ENCODE measurements around the gene EXOSC3.

EXOSC3 gene

GRCh38 chr9:37800631-37801286 is 15.9 kb upstream of the EXOSC3 start, which contains the start of gene DCAF10 (continued):
- TF ChIP-seq ZBTB11 (tag by site-specific recombination; conservative IDR thresholded peaks at IDR 0.05; ENCODE audit: low read depth) (peak; percentile 100), ZNF792 (tag by site-specific recombination; IDR thresholded peaks at IDR 0.05) (no peak), GFI1B (tag by site-specific recombination; IDR thresholded peaks at IDR 0.05) (no peak), ZNF202 (tag by site-specific recombination; IDR thresholded peaks at IDR 0.05; ENCODE audit: borderline replicate concordance) (no peak), ZNF513 (tag by site-specific recombination; IDR thresholded peaks at IDR 0.05) (peak; percentile 28; the same call in 1 of the 2 replicates), TRIM28 (IDR thresholded peaks at IDR 0.05; ENCODE audit: borderline replicate concordance, low read length) (no peak), ZNF121 (tag by site-specific recombination; IDR thresholded peaks at IDR 0.05) (peak; percentile 68), ZNF274 (IDR thresholded peaks at IDR 0.05; ENCODE audit: low read length) (no peak), ZNF274 (tag by site-specific recombination; IDR thresholded peaks at IDR 0.05; ENCODE audit: borderline replicate concordance) (no peak), ZSCAN18 (tag by site-specific recombination; IDR thresholded peaks at IDR 0.05) (peak; percentile 94), ZNF521 (tag by site-specific recombination; IDR thresholded peaks at IDR 0.05) (no peak), ZNF155 (tag by site-specific recombination; IDR thresholded peaks at IDR 0.05) (no peak), ZBTB49 (tag by site-specific recombination; IDR thresholded peaks at IDR 0.05; ENCODE audit: low read depth) (no peak), KLF1 (tag by site-specific recombination; IDR thresholded peaks at IDR 0.05) (peak; percentile 85), ZNF157 (tag by site-specific recombination; IDR thresholded peaks at IDR 0.05) (no peak), BCL11A (tag by site-specific recombination; IDR thresholded peaks at IDR 0.05; ENCODE audit: low read depth) (peak; percentile 49; the same call in 1 of the 2 replicates), ZNF501 (tag by site-specific recombination; IDR thresholded peaks at IDR 0.05) (peak; percentile 100), TSHZ1 (tag by site-specific recombination; IDR thresholded peaks at IDR 0.05; ENCODE audit: borderline replicate concordance) (0 out of 2 replicates have a peak, but pooled peaks have one; percentile 57), MYNN (tag by site-specific recombination; IDR thresholded peaks at IDR 0.05; ENCODE audit: borderline replicate concordance) (no peak), ZNF37A (tag by site-specific recombination; IDR thresholded peaks at IDR 0.05) (peak; percentile 55), ZNF692 (tag by site-specific recombination; IDR thresholded peaks at IDR 0.05) (peak; percentile 88), SCRT2 (tag by site-specific recombination; IDR thresholded peaks at IDR 0.05) (peak; percentile 73), ZBTB6 (tag by site-specific recombination; IDR thresholded peaks at IDR 0.05) (peak; percentile 69), ZBTB7A (tag by site-specific recombination; IDR thresholded peaks at IDR 0.05; ENCODE audit: low read depth) (peak; percentile 98)

All from HEK293 (cell line).